Measurements from ENCODE around the gene NLN.
"Not testable (repeated sequence)": the region's sequence is repeated elsewhere in the genome, so short reads cannot be mapped to it uniquely, and the experiment has no call there.

The NLN gene

GRCh38 chr5:65721720-65722574, at the start of gene NLN, which contains the start of gene SGTB:
NLN (plus strand) TSS chr5:65722205; CDS start chr5:65722374, 169 bp downstream.
SGTB (minus strand) TSS chr5:65722109; CDS start chr5:65720807, 1,302 bp downstream.
- DNase-seq (ENCODE audit: low spot score): peak; percentile 82

DNA sequence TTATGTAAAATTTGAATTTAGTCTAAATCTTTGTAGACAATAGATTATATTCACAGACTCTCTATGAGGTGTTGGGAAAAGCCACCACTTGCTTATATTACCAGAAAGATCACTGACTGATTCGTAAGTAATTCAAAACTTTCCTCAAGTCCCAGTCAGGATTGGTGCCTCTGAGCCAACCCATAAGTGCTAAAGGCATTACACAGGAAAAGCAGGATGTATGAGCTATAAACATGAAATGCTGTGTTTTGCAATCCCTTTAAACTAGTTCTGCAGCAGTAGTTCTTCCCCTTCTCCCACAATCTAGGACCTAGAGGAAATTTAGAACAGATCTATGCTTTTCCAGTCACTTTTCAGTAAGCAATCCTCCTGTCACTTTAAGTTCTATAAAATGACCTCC, 49.2 kb upstream of the NLN start:
- no peak for DNase-seq (ENCODE audit: low spot score)

GRCh38 chr5:65674749-65675148, 47.3 kb upstream of the NLN start:
- DNase-seq (ENCODE audit: low spot score): no peak

DNA sequence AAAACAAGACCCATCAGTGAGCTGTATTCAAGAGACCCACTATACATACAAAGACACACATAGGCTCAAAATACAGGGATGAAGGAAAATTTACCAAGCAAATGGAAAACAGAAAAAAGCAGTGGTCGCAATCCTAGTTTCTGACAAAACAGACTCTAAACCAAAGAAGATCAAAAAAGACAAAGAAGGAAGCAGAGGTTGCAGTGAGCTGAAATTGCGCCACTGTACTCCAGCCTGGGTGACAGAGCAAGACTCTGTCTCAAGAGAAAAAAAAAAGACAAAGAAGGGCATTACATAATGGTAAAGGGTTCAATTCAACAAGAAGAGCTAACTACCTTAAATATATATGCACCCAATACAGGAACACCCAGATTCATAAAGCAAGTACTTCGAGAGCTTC, 45.9 kb upstream of the NLN start:
- not testable (repeated sequence) for DNase-seq (ENCODE audit: low spot score)

GRCh38 chr5:65682148-65682547, 39.9 kb upstream of the NLN start:
- DNase-seq (ENCODE audit: low spot score): no peak

DNA sequence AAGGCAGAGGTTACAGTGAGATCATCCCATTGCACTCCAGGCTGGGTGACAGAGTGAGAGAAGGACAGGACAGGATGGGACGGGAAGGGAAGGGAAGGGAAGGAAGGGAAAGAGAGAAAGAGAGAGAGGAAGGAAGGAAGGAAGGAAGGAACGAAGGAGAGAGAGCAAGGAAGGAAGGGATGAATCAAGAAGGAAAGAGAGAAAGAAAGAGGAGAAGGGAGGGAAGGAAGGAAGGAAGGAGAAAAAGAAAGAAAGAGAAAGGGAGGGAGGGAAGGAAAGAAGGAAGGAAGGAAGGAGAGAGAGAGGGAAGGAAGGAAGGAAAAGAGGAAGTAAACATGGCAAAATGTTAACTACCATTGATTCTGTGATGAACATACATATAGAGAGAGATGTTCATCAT, 28.9 kb upstream of the NLN start:
- DNase-seq (ENCODE audit: low spot score): no peak

- no peak for DNase-seq (ENCODE audit: low spot score)
These were observed 26.7 kb upstream of the NLN start for GRCh38 chr5:65695162-65695755.

GRCh38 chr5:65695896-65696295, 26.1 kb upstream of the NLN start:
- DNase-seq (ENCODE audit: low spot score): no peak

- no peak for DNase-seq (ENCODE audit: low spot score)
These were observed 25.1 kb upstream of the NLN start for GRCh38 chr5:65696892-65697291.

DNA sequence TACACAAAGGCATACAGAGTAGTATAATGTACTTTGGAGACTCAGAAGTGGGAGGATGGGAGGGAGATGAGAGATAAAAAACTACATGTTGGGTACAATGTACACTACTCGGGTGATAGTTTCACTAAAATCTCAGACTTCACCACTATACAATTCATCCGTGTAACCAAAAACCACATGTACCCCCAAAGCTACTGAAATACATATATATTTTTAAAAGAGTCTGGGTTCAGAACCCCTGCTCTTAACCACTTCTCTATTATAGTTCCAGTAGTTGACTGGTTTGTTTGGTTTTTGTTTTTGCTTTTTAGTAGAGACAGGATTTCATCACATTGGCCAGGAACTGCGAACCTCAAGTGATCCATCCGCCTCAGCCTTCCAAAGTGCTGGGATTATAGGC, 22.7 kb upstream of the NLN start:
- DNase-seq (ENCODE audit: low spot score): no peak

- DNase-seq (ENCODE audit: low spot score): no peak
These were observed 20.0 kb upstream of the NLN start for GRCh38 chr5:65702036-65702435.

GRCh38 chr5:65704621-65705239, 17.3 kb upstream of the NLN start:
- DNase-seq (ENCODE audit: low spot score): no peak

DNA sequence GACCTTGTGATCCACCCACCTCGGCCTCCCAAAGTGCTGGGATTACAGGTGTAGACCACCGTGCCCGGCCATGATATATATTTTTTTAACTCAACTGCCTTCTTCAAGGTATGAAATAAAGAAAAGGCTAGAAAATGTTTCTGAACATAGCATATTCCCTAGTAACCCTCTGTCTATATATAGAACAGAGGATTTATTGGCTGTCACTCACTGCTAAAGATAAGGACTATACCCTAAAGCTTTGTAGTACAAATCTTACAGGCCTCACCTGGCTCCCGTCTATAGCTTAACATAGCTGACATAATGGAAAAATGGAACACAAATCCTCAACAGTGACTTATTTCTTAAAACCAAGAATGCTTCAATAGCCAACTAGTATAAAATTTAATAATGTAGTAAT, 14.3 kb upstream of the NLN start:
- no peak for DNase-seq (ENCODE audit: low spot score)

DNA sequence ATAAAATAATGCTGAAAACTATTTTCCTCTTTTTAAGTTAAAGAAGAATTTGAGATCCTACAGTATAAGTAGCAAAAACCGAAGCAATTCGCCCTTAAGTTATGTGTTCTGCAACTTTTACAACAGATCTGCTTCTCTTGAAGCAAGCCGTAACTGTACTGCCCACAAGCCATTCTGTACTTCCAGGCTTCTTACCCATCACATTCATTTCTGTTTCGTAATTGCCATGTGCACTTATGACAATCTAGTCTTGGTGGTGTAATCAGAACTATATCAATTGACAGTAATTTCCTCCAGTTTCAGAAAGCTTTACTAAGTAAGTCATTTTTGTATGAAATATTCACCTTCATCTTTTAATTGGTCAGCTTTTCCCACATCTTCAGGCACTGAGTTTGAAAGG, 13.9 kb upstream of the NLN start:
- DNase-seq (ENCODE audit: low spot score): no peak

- DNase-seq (ENCODE audit: low spot score): no peak
These were observed 3.3 kb upstream of the NLN start for GRCh38 chr5:65718576-65719310.

GRCh38 chr5:65721050-65721719, 820 bp upstream of the NLN start:
- DNase-seq (ENCODE audit: low spot score): peak; percentile 86

- DNase-seq (ENCODE audit: low spot score): peak; percentile 85
These were observed 784 bp downstream of the NLN start for GRCh38 chr5:65722575-65723403.

DNA sequence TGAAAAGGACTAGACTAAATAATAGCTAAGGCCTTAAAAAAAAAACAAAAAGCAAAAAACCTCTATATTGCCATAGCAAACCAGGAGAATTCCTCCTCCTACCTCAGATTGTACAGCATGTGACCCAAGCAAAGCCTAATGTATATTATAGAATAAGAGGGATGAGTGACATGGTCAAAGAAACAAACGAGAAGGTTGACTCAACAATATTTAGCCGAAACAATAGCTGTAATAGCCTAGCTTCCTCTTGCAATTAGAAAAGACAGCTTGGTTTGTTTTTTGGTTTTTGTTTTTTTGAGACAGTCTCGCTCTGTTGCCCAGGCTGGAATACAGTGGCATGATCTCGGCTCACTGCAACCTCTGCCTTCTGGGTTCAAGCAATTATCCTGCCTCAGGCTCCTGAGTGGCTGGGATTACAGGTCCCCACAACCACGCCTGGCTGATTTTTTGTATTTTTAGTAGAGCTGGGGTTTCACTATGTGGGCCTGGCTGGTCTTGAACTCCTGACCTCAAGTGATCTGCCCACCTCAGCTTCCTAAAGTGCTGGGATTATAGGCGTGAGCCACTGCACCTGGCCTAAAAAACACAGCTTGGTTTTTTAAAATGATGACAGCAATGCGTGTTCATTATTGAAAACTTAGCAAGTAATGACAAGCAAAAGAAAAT, 5.6 kb downstream of the NLN start:
- DNase-seq (ENCODE audit: low spot score): no peak

DNA sequence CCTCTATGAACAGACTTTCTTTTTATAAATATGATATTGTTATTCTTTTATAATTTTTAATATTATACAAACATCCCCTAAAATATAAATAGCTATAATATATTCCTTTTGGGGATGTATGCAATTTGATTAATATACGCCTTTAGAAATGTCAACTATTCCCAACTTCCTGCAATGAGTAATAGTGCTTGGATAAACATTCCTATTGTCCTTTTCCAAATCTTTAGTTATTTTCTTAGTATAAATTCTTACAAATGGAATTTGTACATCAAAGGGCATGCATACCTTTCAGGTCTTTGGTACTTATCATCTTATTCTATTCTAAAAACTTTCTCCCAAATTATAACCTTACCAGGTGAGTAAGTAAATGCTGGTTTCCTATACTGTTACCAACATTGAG, 6.2 kb downstream of the NLN start:
- no peak for DNase-seq (ENCODE audit: low spot score)

GRCh38 chr5:65730910-65731309, 8.9 kb downstream of the NLN start:
- no peak for DNase-seq (ENCODE audit: low spot score)

All from RKO (cell line).